GM21576 (cell line): ENCODE data around the gene PDE3A.

Experiments used
- ATAC-seq: cut with Tn5 transposase; IDR thresholded peaks from one replicate; pipeline ENCODE4 v1.9.1; 2021; ENCODE audit warnings: mild to moderate bottlenecking, moderate library complexity; ENCODE audit not compliant: unreplicated experiment

PDE3A gene

DNA sequence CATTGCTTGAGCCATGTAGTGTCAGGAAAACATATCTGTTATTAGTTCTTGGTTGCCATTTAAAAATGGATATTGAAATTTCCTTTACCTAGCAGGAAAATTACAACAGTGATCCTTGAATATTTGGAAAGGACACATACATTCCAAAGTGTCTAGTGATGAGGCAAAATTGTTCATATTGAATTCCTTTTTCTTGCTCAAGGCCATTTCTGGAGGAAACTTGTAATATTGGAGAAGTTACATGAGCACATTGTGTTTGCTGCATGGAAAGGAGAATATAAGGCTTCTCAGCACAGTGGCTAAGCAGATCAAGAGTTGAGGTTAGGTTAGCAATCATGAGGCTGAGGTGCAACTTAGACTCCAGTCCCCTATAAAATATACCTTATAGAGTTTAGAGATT, 121.9 kb downstream of the PDE3A start:
- no peak for ATAC-seq

DNA sequence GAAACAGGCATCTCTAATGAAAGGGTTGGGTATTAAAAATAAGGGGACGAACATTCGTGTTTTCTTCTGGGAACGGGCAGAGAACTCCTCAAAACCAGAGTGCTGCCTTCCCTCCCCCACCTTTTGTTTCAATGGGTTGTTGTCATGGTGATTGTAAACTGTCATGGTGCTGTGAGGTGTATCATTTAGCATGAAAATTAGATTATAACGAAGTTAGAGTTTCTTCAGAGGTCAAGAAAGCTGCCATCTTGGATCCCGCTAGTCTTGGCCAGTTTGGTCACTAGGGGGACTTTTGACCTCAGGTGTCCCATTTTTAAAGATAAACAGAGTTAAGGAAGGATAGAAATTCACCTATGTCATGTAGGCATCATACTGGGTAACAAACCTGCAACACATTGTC, 123.0 kb downstream of the PDE3A start:
- ATAC-seq, result no peak

DNA sequence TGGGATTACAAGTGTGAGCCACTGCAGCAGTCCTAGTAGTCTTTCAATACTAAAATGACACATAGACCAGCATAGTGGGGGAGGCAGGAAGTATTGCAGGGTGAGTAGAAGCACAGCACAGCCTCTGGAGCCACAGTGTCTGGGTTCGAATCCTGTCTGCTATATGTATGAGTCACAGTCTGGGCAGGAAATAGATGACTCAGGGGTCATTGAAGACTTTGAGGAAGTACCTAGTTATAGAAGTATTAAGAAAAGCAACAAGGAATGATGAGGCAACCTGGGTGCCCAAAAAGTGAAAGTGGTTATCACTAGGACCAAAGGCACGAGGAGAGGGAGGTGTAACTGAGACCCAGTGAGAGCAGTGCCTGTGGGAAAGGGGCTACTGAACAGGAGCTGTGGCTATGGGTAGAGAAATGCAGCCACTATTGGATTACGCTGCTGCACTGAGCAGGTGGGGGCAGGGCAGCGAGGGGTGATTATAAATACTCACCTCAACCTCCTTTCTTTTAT, 124.0 kb downstream of the PDE3A start:
- no peak for ATAC-seq

GRCh38 chr12:20493934-20494333, 125.6 kb downstream of the PDE3A start:
- no peak for ATAC-seq

DNA sequence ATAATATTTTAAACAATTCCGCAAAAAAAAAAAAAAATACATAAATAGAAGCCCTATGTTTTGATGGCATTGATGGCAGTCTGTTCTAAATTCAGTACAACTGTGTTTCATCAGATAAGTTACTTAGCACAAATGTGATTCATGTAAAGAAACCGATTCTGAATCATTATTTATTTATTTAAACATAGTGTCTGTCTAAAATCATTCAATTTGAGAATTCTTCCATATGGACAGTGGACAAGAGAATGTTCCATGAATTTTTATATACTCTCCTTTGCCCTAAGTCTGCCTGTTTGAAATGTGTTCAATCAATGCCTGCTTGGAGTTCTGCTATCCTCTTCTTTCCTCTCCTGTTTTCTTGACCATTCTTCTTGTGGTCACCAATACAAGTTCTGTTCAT, 126.5 kb downstream of the PDE3A start:
- no peak for ATAC-seq

GRCh38 chr12:20495997-20496396, 127.7 kb downstream of the PDE3A start:
- ATAC-seq, result no peak

- no peak for ATAC-seq
Measured at GRCh38 chr12:20497707-20498106, 129.4 kb downstream of the PDE3A start.

- no peak for ATAC-seq
Measured at GRCh38 chr12:20501958-20502357, 133.6 kb downstream of the PDE3A start.

- no peak for ATAC-seq
Measured at GRCh38 chr12:20503858-20504257, 135.5 kb downstream of the PDE3A start.

GRCh38 chr12:20505056-20505455, 136.7 kb downstream of the PDE3A start:
- no peak for ATAC-seq

- ATAC-seq, result no peak
Measured at GRCh38 chr12:20507056-20507455, 138.7 kb downstream of the PDE3A start.

DNA sequence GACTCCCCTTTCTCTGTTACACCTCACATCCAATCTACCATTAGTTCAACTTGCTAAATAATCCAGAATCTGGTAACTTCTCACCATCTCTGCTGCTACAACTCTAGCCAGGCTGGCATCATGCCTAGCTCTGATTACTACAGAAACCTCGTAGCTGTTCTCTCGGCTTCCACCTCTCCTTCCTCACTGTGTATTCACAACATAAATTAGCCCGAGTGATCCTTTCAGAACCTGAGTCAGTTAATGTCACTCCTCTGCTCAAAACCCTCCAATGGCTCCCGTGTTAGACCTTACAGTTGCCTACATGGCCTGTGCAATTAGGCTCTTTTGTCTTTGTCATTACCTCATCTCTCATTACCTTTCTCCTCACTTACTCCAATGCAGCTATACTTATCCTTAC, 139.4 kb downstream of the PDE3A start:
- no peak for ATAC-seq

DNA sequence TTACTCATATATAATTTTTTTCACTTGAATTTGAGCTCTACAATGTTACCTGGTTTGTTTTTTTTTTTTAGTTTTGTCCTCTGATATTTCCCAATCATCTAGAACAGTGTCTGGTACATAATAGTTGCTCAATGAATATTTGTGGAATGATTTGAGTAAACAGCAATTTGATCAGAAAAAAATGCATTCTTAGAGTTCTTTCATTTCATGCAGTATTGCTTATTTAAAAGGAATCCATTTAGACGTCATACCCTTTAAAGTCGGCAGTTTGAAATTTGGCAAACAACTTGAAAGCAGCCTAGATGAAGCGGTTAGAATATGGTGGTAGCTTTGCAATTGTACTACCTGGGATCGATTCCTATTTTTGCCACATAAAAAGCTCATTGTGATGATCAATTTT, 140.0 kb downstream of the PDE3A start:
- ATAC-seq, result no peak

GRCh38 chr12:20508962-20509361, 140.6 kb downstream of the PDE3A start:
- ATAC-seq, result no peak

- ATAC-seq, result no peak
Measured at GRCh38 chr12:20510811-20511210, 142.5 kb downstream of the PDE3A start.

- no peak for ATAC-seq
Measured at GRCh38 chr12:20513189-20513588, 144.9 kb downstream of the PDE3A start.

DNA sequence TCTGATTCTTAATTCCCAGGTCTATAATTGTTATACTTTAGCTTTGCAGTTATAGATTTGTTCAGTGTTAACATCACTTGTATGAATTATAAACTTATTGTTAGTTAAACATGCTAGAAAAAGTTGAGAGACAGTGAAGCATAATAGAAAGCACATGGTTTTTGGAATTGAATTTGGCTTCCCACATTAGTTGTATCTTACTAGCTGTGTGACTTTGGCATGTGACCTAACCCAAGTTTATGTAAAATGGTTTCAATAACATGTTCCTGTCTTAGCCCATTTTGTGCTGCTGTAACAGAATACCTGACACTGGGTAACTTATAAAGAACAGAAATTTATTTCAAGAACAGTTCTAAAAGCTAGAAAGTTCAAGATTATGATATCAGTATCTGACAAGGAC, 146.3 kb downstream of the PDE3A start:
- ATAC-seq, result no peak

- no peak for ATAC-seq
Measured at GRCh38 chr12:20520532-20520931, 152.2 kb downstream of the PDE3A start.

- ATAC-seq, result no peak
Measured at GRCh38 chr12:20523658-20524057, 155.3 kb downstream of the PDE3A start.

- ATAC-seq, result no peak
Measured at GRCh38 chr12:20524113-20524512, 155.8 kb downstream of the PDE3A start.

- ATAC-seq, result no peak
Measured at GRCh38 chr12:20525064-20525610, 156.8 kb downstream of the PDE3A start.

DNA sequence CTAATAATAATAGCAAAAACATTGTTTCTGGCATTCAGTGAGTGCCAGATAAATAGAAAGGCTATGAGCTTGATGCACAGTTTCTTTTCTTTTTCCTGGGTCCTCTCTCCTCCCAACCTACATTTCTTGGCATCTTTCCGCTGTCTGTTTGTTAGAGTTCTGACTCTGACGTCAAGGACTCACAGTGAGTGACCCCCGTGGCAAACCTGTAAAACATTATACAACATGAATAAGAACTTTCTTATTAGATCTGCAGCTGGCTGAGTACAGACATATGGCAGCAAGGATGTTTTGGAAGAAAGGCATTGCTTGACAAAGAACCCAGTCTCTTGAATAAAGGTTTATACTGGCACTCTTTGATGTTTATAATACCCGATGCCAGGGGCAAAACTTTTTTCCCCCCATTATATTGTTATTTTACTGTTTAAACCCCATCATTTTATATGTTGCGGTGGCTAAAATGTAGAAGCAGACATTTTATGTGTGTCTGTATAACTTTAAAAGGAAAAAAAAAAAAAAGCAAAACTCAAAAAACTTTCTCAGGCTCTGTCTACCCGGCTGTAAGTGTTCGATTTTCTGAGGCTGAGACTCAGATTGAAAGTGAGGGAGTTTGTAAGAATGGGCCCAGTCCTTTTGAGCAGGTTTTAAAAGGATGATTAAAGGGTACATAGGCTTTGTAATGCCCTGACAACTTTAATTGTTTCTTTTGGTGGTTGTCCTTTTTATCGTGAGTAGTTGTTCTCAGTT, 159.3 kb downstream of the PDE3A start:
- no peak for ATAC-seq

DNA sequence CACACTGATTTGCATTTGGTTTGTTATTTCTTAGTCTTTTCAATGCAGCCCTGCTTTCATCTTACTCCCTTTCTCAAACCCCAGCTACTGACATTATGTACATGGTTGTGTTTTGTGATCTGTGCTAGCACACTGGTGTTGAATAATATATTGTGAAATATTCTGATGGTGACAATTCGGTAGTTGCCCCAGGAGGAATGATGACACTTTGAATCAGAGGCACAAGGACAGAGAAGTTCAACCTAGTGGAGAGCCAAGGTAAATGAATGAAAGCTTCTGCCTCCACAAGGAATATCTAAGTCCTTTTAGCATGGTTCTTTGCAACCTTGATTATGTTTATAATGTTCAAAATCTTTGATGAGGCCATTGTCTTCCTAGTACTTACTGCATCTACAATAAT, 159.9 kb downstream of the PDE3A start:
- no peak for ATAC-seq
